ENCODE results near the gene PKHD1.

DNA sequence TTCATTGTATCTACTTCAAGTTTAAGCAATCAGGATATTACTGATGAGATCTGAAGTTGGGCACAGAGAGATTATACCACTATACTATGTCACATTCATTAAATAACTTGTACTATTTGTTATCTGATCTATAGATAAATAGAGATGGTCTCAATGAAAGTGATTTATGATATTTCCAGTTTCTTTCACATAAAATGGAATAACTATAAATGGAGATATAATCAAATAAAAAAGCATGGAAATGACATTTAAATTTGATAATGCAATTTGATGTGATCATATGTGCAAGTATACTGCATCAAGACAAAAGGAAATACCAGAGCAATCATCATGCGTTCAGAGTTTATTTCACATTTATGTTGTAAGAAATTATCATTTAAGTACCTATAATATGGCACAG, 368.9 kb downstream of the PKHD1 start:
- TF ChIP-seq EP300 (IDR thresholded peaks at IDR 0.05) (no peak), POLR2A (IDR thresholded peaks at IDR 0.05) (no peak)
- TF ChIP-seq, protein P1, sequence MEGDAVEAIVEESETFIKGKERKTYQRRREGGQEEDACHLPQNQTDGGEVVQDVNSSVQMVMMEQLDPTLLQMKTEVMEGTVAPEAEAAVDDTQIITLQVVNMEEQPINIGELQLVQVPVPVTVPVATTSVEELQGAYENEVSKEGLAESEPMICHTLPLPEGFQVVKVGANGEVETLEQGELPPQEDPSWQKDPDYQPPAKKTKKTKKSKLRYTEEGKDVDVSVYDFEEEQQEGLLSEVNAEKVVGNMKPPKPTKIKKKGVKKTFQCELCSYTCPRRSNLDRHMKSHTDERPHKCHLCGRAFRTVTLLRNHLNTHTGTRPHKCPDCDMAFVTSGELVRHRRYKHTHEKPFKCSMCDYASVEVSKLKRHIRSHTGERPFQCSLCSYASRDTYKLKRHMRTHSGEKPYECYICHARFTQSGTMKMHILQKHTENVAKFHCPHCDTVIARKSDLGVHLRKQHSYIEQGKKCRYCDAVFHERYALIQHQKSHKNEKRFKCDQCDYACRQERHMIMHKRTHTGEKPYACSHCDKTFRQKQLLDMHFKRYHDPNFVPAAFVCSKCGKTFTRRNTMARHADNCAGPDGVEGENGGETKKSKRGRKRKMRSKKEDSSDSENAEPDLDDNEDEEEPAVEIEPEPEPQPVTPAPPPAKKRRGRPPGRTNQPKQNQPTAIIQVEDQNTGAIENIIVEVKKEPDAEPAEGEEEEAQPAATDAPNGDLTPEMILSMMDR (IDR thresholded peaks at IDR 0.05) = no peak
